Stimulated activated CD4-positive, alpha-beta T cell treated with anti-CD3 and anti-CD28 coated beads, Interleukin-4, amount 100 ng/mL, for 24 hours (primary cell): ENCODE measurements around the gene CCN5.

ENCODE experiments used
- DNase-seq: peaks from one replicate; pipeline ENCODE4 v3.0.0-alpha.2; 2020

CCN5 gene

DNA sequence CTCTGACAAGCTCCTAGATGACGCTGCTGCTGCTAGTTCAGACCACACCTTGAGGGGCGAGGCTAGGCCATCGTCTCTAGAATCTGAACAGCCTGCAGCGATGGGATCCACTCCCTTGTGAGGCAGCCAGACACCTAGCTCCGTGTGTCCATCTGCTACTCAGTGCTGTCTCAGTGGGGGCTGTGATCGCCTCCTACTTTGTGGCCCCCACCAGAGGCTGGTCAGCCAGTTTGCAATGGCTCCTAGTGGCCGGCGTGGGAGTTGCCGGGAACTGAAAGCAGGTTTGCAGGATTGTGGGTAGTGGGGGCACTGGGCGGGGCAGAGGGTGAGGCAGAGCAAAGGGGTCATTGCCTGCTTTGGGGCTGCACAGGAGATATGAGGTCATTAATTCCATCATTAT, 2.8 kb downstream of the CCN5 start:
- no peak for DNase-seq

GRCh38 chr20:44719841-44720240, 4.7 kb downstream of the CCN5 start:
- no peak for DNase-seq

GRCh38 chr20:44720621-44720996, 5.4 kb downstream of the CCN5 start:
- DNase-seq = no peak

DNA sequence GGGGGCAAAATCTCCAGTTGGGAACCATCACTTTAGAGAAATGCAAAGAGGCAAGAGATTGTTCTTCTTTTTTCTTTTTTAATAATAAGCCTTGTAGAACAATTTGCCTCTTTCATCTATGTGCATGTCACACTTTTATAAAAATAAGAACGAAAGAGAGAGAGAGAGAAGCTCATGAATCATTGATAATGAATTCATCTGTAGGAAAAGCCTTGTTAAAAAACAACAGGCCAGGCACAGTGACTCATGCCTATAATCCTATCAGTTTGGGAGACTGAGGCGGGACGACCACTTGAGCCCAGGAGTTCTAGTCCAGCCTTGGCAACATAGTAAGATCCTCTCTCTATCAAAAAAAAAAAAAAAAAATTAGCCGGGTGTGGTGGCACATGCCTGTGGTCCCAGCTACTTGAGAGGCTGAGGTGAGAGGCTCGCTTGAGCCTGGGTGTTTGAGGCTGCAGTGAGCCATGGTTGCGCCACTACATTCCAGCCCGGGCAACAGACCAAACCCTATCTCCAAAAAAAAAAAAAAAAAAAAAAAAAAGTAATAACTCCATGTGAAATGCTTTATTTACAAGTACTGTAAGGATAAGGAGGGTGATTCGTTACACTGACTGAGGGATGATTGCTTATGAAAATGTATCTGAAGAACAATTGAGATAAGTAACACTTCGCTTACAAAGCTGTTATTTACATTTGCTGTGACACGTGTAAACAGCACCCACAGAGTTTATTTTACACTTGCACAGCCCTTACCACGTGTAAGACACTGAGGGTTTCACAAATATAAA, 6.0 kb downstream of the CCN5 start:
- no peak for DNase-seq

DNA sequence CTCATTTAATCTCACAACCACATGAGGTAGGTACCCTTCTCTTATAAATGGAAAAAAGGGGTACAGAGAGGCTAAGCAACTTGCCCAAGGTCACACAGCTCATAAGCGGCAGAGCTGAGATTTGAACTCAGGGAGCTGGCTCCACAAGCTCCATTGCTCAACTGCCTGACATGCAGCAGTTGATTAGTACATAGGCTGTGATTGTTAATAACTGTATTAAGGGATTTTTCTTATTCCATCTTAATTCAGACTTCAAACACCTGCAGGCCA, 6.6 kb downstream of the CCN5 start:
- no peak for DNase-seq

DNA sequence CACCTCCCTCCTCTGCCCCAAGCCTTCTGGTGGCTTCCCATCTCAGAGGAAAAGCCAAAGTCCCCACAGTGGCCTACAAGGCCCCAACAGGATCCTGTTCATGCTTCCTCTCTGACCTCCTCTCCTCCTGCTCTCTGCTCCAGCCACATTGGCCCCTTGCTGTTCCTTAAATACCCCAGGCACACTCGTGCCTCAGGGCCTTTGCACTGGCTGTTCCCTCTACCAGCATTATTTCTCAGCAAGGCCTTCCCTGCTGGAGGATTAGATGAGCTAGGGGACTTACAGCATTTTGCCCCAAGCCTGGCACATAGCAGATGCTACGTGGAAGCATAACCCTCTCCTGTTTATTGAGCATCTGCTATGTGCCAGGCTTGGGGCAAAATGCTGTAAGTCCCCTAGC, 7.8 kb downstream of the CCN5 start:
- DNase-seq = no peak

DNA sequence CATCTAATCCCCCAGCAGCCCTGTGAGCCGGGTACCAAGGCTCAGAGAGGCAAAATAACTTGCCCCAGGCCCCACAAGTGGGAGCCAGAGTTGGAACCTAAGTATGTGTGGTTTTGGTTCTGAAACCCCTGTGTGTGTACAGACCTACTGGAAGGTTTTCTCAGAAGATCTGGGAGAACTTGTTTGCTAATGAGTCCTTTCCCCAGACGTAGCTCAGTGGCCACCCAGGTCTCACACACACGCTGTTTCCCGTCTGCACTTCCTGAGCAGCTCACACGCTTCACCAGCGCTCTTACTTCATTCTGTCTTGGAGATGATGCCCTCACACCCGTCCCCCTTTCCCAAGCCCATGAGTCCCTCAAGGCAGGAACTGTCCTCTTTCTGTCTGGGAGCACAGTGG, 8.2 kb downstream of the CCN5 start:
- DNase-seq = no peak

GRCh38 chr20:44723798-44724362, 8.7 kb downstream of the CCN5 start:
- DNase-seq = no peak

DNA sequence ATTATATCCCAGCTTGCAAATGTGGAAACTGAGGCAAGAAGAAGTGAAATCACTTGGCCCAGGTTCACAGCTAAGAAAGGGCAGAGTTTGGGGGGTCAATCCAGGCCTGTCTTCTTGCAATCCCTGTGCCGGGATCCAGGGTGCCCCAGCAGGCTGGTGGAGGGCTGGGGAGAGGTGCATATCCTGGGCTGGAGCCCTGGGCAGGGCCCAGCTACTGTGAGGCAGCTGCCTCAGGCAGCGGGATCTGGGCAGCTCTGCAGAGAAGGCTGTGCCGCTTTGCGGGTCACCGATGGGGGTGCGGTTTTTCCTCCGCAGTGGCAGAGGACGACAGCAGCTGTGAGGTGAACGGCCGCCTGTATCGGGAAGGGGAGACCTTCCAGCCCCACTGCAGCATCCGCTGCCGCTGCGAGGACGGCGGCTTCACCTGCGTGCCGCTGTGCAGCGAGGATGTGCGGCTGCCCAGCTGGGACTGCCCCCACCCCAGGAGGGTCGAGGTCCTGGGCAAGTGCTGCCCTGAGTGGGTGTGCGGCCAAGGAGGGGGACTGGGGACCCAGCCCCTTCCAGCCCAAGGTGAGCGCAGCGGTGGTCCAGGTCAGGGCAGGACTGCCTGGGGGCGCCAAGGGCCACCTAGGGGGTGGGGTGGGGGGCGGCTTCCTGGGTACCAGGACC, 9.4 kb downstream of the CCN5 start:
- DNase-seq = no peak

- no peak for DNase-seq
Observed at GRCh38 chr20:44725837-44726236, 10.7 kb downstream of the CCN5 start.

- no peak for DNase-seq
Observed at GRCh38 chr20:44727039-44727438, 11.9 kb downstream of the CCN5 start.

DNA sequence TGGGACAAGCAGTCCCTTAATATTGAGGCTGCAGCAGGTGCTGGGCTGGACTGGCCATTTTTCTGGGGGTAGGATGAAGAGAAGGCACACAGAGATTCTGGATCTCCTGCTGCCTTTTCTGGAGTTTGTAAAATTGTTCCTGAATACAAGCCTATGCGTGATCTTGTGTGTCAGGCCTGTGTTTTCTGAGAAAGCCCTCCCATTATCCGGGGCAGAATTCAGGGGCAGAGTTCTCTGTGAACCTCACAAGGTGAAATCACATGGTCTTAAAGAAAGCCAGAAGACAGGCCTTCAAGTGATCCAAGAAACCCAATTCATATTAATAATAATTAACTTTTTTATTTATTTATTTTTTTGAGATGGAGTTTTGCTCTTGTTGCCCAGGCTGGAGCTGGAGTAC, 12.5 kb downstream of the CCN5 start:
- no peak for DNase-seq

DNA sequence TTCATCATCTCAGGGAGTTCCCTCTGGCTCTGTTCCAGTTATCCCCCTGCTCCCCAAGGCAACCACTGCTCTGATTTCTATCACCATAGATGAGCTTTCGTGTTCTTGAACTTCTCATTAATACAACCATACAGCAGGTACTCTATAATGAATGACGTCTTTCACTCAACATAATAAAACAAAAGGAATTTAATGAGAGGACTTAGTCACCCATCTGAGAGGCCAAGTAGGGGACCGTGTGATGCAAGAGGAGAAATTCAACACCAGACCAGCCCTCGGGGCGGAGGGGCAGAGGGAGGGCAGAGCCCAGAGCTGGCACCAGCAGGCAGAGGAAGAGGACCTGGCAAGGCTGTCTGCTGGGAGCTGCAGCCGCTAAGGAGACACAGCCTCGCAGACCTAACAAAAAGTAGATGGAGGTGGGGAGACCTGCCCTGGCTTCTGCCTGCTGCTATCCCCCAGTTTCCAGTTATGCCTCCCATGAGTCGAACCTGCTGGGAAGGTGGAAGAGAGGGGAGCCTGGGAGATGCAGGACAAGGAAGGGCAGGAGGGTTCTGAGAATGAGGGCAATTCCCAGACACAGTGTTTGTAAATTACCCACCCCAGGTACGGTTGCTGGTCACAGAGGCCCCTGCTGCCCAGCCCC, 13.8 kb downstream of the CCN5 start:
- DNase-seq = no peak

- DNase-seq = no peak
Observed at GRCh38 chr20:44730441-44730840, 15.3 kb downstream of the CCN5 start.

GRCh38 chr20:44731657-44732056, 16.5 kb downstream of the CCN5 start:
- DNase-seq = no peak

GRCh38 chr20:44732327-44732726, 17.2 kb downstream of the CCN5 start:
- DNase-seq = no peak

DNA sequence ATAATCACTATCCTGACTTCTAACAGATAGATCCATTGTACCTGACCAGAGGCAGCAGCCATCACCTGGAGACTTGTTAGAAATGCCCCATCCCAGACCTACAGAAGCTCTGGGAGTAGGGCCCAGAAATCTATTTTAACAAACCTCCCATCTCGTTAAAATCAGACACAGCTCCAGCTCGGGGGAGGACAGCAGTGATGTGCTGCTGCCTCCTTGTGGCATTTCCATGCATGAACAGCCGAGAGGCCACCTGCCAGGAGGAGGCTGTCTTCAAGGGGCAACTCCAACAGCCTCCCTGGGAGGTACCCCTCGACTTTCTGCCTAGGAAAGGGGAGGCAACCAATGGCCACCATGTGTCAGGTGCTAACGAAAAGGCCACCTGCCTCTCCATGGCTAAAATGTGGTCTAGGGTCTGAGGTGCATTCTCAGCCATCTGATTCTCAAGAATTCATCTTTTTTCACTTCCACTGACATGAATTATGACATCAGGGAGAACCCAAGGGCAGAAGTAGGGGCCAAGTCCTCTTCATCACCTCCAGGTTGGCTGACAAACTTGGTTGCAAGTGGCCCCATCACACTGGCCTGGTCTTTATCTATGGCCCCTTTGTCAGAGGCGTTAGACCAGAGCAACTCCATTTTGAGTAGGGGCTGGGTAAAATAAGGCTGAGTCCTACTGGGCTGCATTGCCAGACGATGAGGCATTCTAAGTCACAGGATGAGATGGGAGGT, 18.3 kb downstream of the CCN5 start:
- DNase-seq = peak; percentile 63

DNA sequence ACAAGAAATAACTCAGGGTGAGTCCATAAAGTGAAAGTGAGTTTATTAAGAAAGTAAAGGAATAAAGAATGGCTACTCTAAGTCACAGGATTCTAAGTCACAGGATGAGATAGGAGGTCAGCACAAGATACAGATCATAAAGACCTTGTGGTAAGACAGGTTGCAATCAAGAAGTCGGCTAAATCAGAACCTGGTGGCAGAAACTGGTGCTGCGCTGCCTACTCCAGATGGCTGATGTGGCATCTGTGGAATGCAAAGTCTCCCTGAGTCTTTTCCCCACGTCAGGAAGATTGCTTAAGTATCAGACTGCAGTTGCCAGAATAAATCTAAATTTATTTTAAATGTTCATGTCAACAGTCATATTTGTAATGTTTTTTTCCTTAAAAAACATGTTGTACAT, 19.8 kb downstream of the CCN5 start:
- no peak for DNase-seq

DNA sequence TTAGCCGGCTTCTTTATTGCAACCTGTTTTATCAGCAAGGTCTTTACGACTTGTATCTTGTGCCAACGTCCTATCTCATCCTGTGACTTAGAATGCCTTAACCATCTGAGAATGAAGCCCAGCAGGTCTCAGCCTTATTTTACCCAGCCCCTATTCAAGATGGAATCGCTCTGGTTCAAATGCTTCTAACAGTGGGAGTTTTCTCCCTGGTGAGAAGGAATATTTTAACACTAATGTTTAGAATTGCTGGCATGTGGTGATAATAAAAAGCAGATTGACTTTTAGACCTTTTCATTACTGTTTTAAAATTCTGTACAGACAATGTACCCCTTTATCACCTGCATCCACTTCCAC, 20.6 kb downstream of the CCN5 start:
- no peak for DNase-seq

GRCh38 chr20:44736170-44737021, 21.2 kb downstream of the CCN5 start:
- DNase-seq = peak; percentile 34

- DNase-seq = no peak
Observed at GRCh38 chr20:44737116-44737515, 21.9 kb downstream of the CCN5 start.

- DNase-seq = peak; percentile 52
Observed at GRCh38 chr20:44738813-44739477, 23.8 kb downstream of the CCN5 start.
